ENCODE measurements around the gene SELENOO.

The SELENOO gene

DNA sequence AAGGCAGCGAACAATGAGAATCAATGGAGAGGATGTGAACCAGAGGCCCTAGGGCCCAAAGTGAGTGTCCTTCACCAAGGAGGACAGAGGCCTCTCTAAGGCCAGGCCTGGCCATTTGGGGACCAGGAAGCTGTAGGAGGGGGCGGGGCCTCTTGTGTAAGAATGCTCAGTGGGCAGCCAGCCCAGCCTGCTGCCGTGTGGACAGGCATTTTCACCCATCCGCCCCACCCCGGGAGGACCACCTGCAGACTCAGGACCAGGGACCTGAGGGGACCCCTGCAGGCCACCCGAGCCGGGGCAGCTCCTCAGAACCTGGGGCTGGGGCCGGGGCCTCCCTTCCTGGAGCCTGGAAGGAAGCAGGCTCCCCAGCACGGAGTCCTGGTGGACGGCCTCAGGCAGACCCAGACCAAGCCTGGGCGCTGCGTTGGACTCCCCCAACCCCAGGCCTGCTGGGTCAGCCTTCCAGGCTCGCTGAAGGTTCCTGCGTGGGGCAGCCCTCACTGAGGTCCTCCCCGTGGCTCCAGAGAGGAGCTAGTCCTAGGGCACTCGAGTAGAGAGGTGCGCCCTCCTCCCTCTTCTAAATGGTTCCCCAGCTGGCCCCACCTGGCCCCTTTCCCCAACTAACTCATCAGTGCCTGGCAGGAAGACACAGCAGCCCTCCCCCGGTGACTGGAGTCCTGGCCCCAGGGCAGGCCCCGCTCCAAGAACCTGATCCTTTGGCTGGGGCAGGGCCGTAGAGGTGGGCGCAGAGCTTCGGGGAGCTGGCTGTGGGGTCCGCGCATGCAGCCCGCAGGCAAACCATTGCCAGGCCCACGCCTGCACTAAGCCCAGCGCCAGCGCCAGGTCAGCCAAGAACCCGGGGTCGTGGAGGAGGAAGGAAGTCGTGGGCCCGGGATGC, 16.6 kb upstream of the SELENOO start:
- peak overlapping the region; percentile 80 for H2AFZ ChIP-seq (ENCODE audit: low read length)
- peaks cover 8% of the 10 kb centered on the region for H3K79me1 ChIP-seq (ENCODE audit: low read depth, low read length)
- DNase-seq (ENCODE audit: low spot score), result no peak
- H3K4me3 ChIP-seq (ENCODE audit: low read length in 2 of 2), result no peak overlapping the region
- peak overlapping the region; percentile 82 for H4K8ac ChIP-seq (ENCODE audit: low read depth, low read length)
- H2BK15ac ChIP-seq (ENCODE audit: low read length), result peak overlapping the region; percentile 71
- H4K91ac ChIP-seq (ENCODE audit: low read depth, low read length, poor library complexity), result no peak overlapping the region
- H3K9me3 ChIP-seq (replicated peaks in 1 of 2; ENCODE audit: control insufficient read depth in 2 of 2, insufficient read depth in 1 of 2, low read depth in 1 of 2, low read length in 2 of 2), result peaks cover 0 to 1% of the 10 kb centered on the region in 2 donors
- peak overlapping the region; percentile 44 for H3K9ac ChIP-seq (ENCODE audit: low read depth, low read length, poor library complexity)
- peak overlapping the region; percentile 73 for H3K23ac ChIP-seq (ENCODE audit: low read depth, low read length, poor library complexity)
- H3K18ac ChIP-seq (ENCODE audit: low read length), result peak overlapping the region; percentile 93
- no peak overlapping the region for H3K4ac ChIP-seq (ENCODE audit: low read length)
- H2BK12ac ChIP-seq (ENCODE audit: low read length), result peak overlapping the region; percentile 41
- H3K14ac ChIP-seq (ENCODE audit: low read length), result peak overlapping the region; percentile 89
- H3K4me1 ChIP-seq (ENCODE audit: control insufficient read depth in 2 of 2, insufficient read depth in 1 of 2, low read depth in 1 of 2, low read length in 2 of 2), result peaks cover 9 to 15% of the 10 kb centered on the region in 2 donors
- H3K27me3 ChIP-seq (ENCODE audit: control insufficient read depth in 3 of 3, insufficient read depth in 3 of 3, low read depth in 1 of 3, low read length in 3 of 3), result peaks cover 0 to 12% (median 0%) of the 10 kb centered on the region in 3 experiments
- H3K4me2 ChIP-seq (ENCODE audit: insufficient read depth, low read length, poor library complexity, severe bottlenecking), result peak overlapping the region; percentile 56
- peak overlapping the region; percentile 96 for H2AK5ac ChIP-seq (ENCODE audit: low read depth, low read length)
- peaks cover 0 to 3% of the 10 kb centered on the region in 2 donors for H3K36me3 ChIP-seq (replicated peaks in 1 of 2; ENCODE audit: control insufficient read depth in 2 of 2, insufficient read depth in 2 of 2, low read length in 2 of 2)
- H2BK5ac ChIP-seq (ENCODE audit: low read length), result peak overlapping the region; percentile 75
- no peak overlapping the region for H3K27ac ChIP-seq (replicated peaks; ENCODE audit: low read length)
- no CpG with 5 or more reads among the region's 32 CpGs for WGBS, 2 donors (ENCODE audit: extremely low coverage in 2 of 2, insufficient read length in 2 of 2, insufficient replicate concordance in 1 of 2)
- H2BK120ac ChIP-seq (ENCODE audit: low read depth, low read length), result no peak overlapping the region

DNA sequence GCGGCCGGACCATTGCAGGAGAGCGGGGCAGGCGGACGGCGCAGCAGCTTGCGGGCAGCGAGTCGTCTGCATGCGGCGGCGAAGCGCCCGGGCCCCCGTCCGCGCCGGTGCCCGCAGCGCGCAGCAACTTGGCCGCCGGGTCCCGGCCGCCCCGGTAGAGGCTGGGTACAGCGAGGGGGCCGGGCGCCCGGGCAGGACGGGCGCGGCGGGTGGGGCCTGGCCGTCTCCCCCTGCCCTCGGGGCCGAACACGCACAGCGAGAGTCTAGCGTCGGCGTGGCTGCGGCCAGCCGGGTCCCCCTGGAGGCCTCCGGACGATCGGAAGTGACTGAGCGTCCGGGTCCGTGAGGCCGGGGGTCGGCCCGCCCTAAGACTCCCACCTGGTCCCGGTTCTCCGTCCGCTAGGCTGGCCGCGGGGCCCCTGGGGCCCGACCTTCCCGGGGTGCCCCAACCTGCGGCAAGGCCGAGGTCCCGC, 15.9 kb upstream of the SELENOO start:
- H3K4me1 ChIP-seq (ENCODE audit: control insufficient read depth in 2 of 2, insufficient read depth in 1 of 2, low read depth in 1 of 2, low read length in 2 of 2), result peaks cover 6 to 13% of the 10 kb centered on the region in 2 donors
- no peaks in the 10 kb centered on the region for H3K9me3 ChIP-seq (replicated peaks in 1 of 2; ENCODE audit: control insufficient read depth in 2 of 2, insufficient read depth in 1 of 2, low read depth in 1 of 2, low read length in 2 of 2)
- H3K4me2 ChIP-seq (ENCODE audit: insufficient read depth, low read length, poor library complexity, severe bottlenecking), result peak overlapping the region; percentile 56
- no peak overlapping the region for H2BK5ac ChIP-seq (ENCODE audit: low read length)
- no CpG with 5 or more reads among the region's 63 CpGs for WGBS, 2 donors (ENCODE audit: extremely low coverage in 2 of 2, insufficient read length in 2 of 2, insufficient replicate concordance in 1 of 2)
- no peak overlapping the region for H2BK120ac ChIP-seq (ENCODE audit: low read depth, low read length)
- H4K8ac ChIP-seq (ENCODE audit: low read depth, low read length), result peak overlapping the region; percentile 65
- peak overlapping the region; percentile 93 for H3K18ac ChIP-seq (ENCODE audit: low read length)
- peak overlapping the region; percentile 96 for H2AK5ac ChIP-seq (ENCODE audit: low read depth, low read length)
- no peak overlapping the region for H3K4ac ChIP-seq (ENCODE audit: low read length)
- peak overlapping the region; percentile 56 to 74 for H3K4me3 ChIP-seq (ENCODE audit: low read length in 2 of 2)
- peak overlapping the region; percentile 91 for H2AFZ ChIP-seq (ENCODE audit: low read length)
- peaks cover 0 to 12% (median 0%) of the 10 kb centered on the region in 3 experiments for H3K27me3 ChIP-seq (ENCODE audit: control insufficient read depth in 3 of 3, insufficient read depth in 3 of 3, low read depth in 1 of 3, low read length in 3 of 3)
- no peak for DNase-seq (ENCODE audit: low spot score)
- H3K36me3 ChIP-seq (replicated peaks in 1 of 2; ENCODE audit: control insufficient read depth in 2 of 2, insufficient read depth in 2 of 2, low read length in 2 of 2), result peaks cover 0 to 3% of the 10 kb centered on the region in 2 donors
- H3K23ac ChIP-seq (ENCODE audit: low read depth, low read length, poor library complexity), result peak overlapping the region; percentile 87
- H2BK15ac ChIP-seq (ENCODE audit: low read length), result peak overlapping the region; percentile 98
- peak overlapping the region; percentile 89 for H3K14ac ChIP-seq (ENCODE audit: low read length)
- peak overlapping the region; percentile 80 for H3K9ac ChIP-seq (ENCODE audit: low read depth, low read length, poor library complexity)
- H4K91ac ChIP-seq (ENCODE audit: low read depth, low read length, poor library complexity), result no peak overlapping the region
- H3K79me1 ChIP-seq (ENCODE audit: low read depth, low read length), result peaks cover 8% of the 10 kb centered on the region
- H2BK12ac ChIP-seq (ENCODE audit: low read length), result peak overlapping the region; percentile 84
- no peak overlapping the region for H3K27ac ChIP-seq (replicated peaks; ENCODE audit: low read length)

DNA sequence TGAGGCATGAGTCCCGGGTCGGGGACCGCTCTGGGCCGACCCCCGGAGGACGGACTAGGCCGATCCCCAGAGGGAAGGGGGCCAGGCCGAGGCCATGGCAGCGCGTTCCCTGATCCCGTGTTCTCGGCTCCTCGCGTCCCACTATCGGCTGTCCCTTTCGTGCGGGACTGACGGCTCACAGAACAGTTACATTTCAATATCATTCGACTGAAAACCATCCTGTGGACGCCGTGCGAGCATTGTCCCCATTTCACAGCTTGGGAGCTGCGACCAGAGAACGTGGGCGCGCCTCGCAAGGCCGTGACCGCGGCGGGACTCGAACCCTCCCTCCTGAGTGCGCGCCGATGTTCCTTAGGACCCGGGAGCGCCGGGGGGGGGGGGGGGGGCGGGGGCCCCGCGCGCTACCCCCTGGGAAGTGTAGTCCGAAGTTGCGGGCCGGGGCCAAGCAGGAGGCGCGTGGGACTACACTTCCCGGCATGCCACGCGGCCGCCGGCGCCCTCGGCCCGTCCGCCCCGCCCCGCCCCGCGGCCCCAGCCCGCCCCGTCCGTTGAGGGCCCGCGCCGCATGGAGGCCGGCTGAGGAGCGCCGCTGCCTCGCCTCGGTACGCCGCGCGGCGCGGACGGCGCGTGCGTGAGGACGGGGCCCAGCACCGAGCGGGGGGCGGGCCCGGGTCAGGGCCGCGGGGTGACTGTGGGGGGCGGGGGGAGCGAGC, 15.3 kb upstream of the SELENOO start, which contains the start of gene TRABD:
TRABD (plus strand) TSS at position 539 of the 713 bp plus-strand sequence. CDS start 7,148 bp downstream, outside the sequence.
- Histone ChIP-seq H3K23ac (ENCODE audit: low read depth, low read length, poor library complexity) (peak within 1 kb of the TSS; percentile 87), H3K4me1 (ENCODE audit: control insufficient read depth in 2 of 2, insufficient read depth in 1 of 2, low read depth in 1 of 2, low read length in 2 of 2) (peaks cover 6 to 16% of the 10 kb centered on the region in 2 donors), H2AK5ac (ENCODE audit: low read depth, low read length) (peak within 1 kb of the TSS; percentile 96), H3K18ac (ENCODE audit: low read length) (peak within 1 kb of the TSS; percentile 94), H3K27me3 (ENCODE audit: control insufficient read depth in 3 of 3, insufficient read depth in 3 of 3, low read depth in 1 of 3, low read length in 3 of 3) (peaks cover 0 to 12% (median 0%) of the 10 kb centered on the region in 3 experiments), H2AFZ (ENCODE audit: low read length) (peak within 1 kb of the TSS; percentile 91), H3K79me1 (ENCODE audit: low read depth, low read length) (peaks cover 13% of the 10 kb centered on the region), H2BK15ac (ENCODE audit: low read length) (peak within 1 kb of the TSS; percentile 98), H3K4me2 (ENCODE audit: insufficient read depth, low read length, poor library complexity, severe bottlenecking) (peak within 1 kb of the TSS; percentile 74), H3K4ac (ENCODE audit: low read length) (no peak within 1 kb of the TSS), H3K4me3 (ENCODE audit: low read length in 2 of 2) (peak within 1 kb of the TSS; percentile 74 to 87), H3K27ac (replicated peaks; ENCODE audit: low read length) (no peak within 1 kb of the TSS), H3K9ac (ENCODE audit: low read depth, low read length, poor library complexity) (peak within 1 kb of the TSS; percentile 93), H3K9me3 (replicated peaks in 1 of 2; ENCODE audit: control insufficient read depth in 2 of 2, insufficient read depth in 1 of 2, low read depth in 1 of 2, low read length in 2 of 2) (no peaks in the 10 kb centered on the region), H3K36me3 (replicated peaks in 1 of 2; ENCODE audit: control insufficient read depth in 2 of 2, insufficient read depth in 2 of 2, low read length in 2 of 2) (peaks cover 0 to 3% of the 10 kb centered on the region in 2 donors), H2BK5ac (ENCODE audit: low read length) (peak within 1 kb of the TSS; percentile 35), H4K8ac (ENCODE audit: low read depth, low read length) (peak within 1 kb of the TSS; percentile 65), H4K91ac (ENCODE audit: low read depth, low read length, poor library complexity) (no peak within 1 kb of the TSS), H3K14ac (ENCODE audit: low read length) (peak within 1 kb of the TSS; percentile 89), H2BK120ac (ENCODE audit: low read depth, low read length) (no peak within 1 kb of the TSS), H2BK12ac (ENCODE audit: low read length) (peak within 1 kb of the TSS; percentile 84)
- DNase-seq (ENCODE audit: low spot score), result peak; percentile 81
- WGBS, 2 donors (ENCODE audit: extremely low coverage in 2 of 2, insufficient read length in 2 of 2, insufficient replicate concordance in 1 of 2), result no CpG with 5 or more reads among the region's 90 CpGs

All from neuronal stem cell (in vitro differentiated cells).